ENCODE measurements around the gene NADK.

- no peak for TF ChIP-seq CTCF (conservative IDR thresholded peaks at IDR 0.05)
- no peak for TF ChIP-seq ZFX (IDR thresholded peaks at IDR 0.05)
Observed at GRCh38 chr1:1786836-1787605, 8.8 kb upstream of the NADK start.
